ENCODE measurements around the gene PEAK3.

The PEAK3 gene

GRCh38 chr19:2227415-2228156, 54.4 kb downstream of the PEAK3 start:
- no peak for DNase-seq (ENCODE audit: extremely low read depth in 1 of 2, low read depth in 1 of 2)

- no peak for DNase-seq (ENCODE audit: extremely low read depth in 1 of 2, low read depth in 1 of 2)
These were observed 55.1 kb downstream of the PEAK3 start for GRCh38 chr19:2226840-2227360.

- DNase-seq (ENCODE audit: extremely low read depth in 1 of 2, low read depth in 1 of 2): no peak
These were observed 55.7 kb downstream of the PEAK3 start for GRCh38 chr19:2226051-2226839.

GRCh38 chr19:2225415-2226050, 56.4 kb downstream of the PEAK3 start:
- DNase-seq (ENCODE audit: extremely low read depth in 1 of 2, low read depth in 1 of 2): no peak

GRCh38 chr19:2224754-2225349, 57.1 kb downstream of the PEAK3 start:
- DNase-seq (ENCODE audit: extremely low read depth in 1 of 2, low read depth in 1 of 2): no peak
